ENCODE results near the gene SEC22B.
"Not testable (repeated sequence)": the region's sequence is repeated elsewhere in the genome, so short reads cannot be mapped to it uniquely, and the experiment has no call there.

Gene SEC22B

DNA sequence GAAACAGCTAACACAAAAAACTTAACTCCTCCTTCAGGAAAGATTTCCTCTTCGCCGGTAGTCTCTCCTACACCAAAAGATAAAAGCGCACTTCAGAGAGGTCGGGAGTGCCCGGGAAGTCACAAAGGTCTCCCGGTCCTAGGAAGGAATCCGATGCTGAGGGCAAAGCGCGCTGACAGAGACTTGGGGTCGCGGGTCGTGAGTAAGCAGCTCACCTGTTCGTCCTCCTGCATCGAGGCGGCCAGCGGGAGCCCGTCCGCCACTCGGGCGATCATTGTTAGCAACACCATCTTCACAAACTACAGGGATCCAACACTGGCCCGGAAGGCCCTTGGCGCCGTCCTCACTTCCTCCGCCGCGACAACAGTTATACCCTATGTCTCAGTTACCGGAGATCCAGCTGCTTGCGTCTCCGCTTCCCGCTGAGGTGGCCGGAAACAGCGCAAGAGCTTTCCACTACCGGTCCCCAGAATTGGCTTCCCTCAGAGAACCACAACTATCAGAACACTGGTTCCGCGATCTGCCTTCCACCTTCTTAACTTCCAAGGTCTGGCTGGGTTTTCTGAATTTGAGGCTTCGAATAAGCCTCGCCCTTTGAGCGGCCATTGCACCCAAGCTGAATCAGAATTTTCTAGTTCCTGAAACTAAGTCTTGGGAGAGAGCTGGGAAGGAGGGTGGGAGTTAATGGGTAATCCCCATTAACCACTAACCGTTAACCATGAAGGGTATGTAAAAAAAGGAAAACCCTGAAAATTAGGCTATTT lies at the start of gene SEC22B:
Gene SEC22B (minus strand): TSS at position 429 of the 764 bp plus-strand sequence. CDS start 139 bp downstream, at position 290.
- DNase-seq: peak; percentile 83 to 94

DNA sequence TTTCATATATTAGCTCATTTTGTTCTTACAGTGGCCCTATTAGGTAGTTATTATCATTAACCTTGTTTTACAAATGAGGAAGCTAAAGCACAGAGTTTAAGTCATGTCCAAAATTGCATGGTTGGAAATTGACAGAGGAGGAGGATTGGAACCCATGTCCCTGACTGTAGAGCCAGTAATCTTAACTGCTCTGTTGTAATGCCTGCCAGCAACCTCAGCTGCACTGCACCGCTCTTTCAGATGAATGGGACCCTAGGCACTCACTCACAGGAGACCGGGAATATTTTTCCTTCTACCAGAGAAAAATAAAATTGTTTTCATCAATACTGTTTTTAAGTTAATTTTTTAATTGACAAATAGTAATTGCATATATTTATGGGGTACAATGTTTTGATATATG lies 41.6 kb upstream of the SEC22B start:
- not testable (repeated sequence) for DNase-seq

DNA sequence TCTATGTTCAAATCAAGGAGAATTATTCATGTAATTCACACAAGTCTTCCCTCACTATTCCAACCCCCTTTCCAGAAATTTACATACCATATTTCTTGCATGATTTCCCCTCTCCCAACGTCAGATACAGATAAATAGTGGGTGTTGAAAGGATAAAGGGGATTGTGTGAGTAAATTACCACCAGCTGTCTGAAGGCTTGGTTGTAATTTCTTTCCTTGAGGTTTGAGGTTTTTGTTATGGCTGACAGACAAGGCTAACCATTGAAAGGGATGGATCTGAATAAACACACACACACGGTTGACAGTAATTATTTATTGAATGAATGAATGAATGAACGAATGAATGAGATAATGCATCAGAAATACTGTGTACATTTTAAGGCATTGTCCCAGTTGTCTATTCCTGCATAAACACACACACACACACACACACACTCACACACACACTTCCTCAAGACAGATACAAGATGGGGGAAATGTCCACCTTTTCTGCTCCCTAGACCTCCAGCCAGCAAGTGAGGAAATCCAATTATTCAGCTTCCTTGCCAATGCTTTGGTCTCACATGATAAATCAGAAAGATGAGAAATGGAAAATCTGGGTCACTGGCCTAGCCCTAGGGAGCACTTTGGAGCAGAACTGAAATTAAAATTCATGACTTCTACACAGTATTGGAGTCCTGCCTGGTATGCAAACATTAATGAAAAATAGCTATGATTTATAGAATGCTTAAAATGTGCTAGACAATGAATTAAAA lies 41.0 kb upstream of the SEC22B start:
- not testable (repeated sequence) for DNase-seq

DNA sequence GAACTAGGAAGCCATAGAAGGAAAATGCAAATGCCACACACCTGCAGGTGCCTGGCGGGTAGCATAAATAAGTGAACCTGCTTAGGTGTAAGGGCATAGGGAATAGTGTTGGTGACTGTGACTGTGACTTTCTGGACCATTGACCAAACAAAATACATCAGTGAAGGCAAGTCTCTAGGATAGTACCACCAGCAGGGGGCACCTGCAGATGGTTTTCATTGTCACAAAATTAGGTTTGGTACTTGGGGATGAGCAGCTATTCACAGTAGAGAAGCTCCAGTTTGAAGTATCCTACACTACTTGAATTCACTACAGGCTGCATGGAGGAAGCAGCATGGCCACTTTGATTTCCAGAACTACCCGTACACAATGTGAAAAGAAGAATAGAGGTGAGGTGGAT lies 37.3 kb upstream of the SEC22B start:
- DNase-seq: not testable (repeated sequence)

DNA sequence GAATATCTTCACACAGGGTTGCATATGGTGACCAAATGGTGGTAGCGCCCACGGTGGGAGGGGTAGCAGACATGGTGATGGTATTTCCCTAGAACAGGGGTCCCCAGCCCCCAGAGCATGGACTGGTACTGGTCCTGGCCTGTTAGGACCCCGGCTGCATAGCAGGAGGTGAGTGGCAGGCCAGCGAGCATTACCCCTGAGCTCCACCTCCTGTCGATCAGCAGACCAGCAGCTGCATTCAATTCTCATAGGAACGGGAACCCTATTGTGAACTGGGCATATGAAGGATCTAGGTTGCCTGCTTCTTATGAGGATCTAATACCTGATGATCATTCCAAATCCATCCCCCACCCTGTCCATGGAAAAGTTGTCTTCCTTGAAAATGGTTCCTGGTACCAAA lies 34.4 kb upstream of the SEC22B start:
- DNase-seq: not testable (repeated sequence)

DNA sequence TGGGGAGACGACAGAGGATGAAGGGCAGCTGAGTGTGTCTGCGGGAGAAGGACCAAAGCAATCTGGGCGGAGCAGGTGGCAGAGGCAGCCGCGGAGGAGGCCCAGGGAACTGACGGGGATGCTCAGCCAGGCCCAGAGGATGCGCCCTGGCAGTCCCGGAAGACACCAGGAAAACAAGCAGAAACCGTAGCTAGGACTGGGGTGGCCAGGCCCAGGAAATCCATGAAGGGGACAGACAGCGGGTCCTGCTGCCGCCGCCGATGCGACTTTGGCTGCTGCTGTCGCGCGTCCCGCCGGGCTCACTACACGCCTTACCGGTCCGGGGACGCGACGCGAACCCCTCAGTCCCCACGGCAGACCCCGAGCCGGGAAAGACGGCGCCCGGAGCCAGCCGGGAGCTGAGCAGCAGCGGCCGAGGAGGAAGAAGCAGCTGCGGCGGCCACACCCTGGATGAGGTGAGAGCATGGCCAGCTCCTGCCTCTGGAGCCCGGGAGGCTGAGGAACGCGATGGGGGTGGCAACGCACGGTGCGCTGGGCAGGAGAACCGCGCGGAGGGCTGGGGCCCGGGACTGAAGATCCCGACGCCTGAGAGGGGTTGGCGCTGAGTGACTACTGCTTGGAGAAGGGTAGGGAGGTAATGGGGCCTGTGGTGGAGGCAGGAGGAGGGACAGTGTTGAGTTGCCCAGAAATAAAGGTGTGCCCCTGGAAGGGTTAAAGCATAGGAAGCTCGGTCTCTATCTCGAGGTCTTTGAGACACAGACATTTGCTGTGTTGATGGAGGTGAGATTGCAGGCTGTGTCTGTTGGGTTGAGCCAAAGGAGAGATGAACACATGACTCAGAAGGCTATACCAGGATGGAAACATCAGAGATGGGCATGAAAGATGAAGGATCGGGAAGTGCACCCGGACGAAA lies 20.8 kb upstream of the SEC22B start:
- DNase-seq: not testable (repeated sequence)

DNA sequence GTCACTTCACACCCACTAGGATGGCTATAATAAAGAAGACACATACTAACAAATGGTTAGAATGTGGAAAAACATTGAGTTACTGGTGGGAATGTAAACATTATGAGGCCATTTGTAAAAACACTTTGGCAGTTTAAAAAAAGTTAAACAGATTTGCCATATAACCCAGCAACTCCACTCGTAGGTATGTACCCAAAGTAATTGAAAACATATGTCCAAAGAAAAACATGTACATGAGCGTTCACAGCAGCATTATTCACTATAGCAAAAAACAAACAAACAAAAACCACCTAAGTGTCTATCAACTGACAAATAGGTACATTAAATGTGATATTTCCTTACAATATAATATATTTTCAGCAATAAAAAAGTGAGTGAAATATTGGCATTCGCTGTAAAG lies 12.3 kb upstream of the SEC22B start:
- not testable (repeated sequence) for DNase-seq

DNA sequence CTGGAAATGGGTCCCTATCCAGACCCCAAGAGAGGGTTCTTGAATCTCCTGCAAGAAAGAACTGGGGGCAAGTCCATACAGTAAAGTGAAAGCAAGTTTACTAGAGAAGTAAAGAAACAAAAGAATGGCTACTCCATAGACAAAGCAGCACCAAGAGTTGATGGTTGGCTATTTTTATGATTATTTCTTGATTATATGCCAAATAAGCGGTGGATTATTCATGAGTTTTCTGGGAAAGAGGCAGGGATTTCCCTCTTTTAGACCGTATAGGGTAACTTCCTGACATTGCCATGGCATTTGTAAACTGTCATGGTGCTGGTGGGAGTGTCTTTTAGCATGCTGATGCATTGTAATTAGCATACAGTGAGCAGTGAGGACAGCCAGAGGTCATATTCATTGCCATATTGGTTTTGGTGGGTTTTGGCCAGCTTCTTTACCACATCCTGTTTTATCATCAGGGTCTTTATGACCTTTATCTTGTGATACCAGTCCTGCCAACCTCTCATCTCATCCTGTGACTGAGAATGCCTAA lies 5.9 kb upstream of the SEC22B start:
- DNase-seq: not testable (repeated sequence)

DNA sequence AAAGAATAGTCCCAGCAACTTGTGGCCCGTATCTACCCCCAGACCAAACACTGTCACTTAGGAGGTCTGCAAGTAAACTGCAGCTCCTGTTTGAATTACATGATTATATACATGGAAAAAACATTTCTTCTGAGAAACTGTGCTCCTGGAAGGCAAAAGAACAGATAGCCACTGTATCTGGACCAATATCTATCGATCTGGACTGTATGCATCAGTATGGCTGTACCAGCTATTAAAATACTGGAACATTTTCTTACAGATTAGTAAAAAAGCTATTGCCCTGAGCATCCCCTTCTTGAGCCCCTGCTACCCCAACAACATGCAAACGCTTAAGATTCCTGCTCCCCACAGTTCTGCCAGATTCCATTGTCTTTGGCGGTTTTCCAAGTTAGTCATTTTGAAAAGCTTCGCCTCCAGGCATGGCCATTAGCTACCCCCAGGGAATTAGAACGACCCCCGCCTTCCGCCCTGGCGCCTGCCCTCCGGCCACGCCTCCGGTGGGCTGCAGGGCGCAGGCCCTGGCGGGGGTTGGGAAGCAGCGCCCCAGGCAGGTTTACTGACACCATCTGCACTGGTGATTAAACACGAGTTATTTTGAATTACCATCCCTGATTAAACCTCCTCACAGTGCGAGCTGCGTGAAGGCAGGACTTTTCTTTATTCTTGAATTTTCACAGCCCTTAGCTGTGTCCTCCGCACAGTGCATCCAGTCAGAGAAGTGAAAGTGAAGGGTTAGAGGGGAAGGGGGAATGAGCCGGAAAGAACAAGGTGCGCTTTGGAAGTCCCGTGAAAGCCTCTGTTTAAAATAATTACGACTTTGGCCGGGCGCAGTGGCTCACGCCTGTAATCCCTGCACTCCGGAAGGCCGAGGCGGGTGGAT lies 3.7 kb upstream of the SEC22B start:
- peak; percentile 35 for DNase-seq

DNA sequence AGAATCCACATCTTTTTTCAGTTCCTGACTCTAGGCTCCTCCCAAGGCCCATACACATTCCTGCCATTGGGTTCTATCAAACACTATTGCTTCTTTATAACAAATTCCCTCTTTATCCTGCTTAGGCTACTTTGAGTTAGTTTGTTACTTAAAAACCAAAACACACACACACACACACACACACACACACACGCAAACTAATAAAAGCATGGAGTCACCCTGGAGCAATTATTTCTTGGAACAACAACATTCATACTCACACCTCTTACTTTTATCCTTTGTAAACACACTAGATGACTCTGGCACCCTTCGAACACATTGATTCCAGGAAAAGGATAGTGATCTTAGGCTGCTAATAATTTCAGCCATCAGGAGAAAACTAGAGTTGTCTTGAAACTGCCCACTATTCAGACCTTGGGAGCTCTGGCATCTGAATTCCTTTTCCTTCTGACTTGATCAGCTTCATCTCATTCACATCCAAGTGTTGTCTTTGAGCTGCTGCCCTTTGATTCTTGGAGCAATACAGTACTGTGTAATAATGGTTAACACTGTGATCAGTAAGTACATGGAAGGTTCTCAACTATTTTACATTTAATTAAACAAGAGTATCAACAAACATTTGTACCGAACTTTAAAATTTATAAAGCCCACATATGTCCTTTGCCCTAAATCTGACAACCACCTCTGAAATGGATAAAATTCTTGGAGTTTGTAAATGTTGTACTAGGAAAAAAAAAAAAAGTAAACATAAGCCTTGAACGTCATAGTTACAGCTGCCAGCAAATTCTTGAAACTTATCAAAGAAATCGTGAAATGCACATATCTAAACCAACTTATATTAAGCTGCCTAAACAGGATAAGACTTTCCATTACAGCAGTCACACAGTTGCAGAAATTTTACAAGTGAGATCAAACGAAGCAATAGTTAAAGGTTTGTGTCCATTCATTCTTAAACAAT lies 2.8 kb upstream of the SEC22B start:
- DNase-seq: no peak

DNA sequence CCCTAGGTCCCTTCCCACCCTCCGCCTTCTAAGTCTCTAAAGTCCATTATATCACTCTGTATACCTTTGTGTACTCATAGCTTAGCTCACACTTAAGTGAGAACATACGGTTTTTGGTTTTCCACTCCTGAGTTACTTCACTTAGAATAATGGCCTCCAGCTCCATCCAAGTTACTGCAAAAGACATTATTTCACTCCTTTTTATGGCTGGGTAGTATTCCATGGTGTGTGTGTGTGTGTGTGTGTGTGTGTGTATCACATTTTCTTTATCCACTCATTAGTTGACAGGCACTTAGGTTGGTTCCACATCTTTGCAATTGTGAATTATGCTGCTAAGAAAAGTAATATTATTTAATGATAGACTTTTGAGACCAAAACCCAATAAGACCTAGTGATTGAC lies 1.7 kb upstream of the SEC22B start:
- DNase-seq: not testable (repeated sequence)

DNA sequence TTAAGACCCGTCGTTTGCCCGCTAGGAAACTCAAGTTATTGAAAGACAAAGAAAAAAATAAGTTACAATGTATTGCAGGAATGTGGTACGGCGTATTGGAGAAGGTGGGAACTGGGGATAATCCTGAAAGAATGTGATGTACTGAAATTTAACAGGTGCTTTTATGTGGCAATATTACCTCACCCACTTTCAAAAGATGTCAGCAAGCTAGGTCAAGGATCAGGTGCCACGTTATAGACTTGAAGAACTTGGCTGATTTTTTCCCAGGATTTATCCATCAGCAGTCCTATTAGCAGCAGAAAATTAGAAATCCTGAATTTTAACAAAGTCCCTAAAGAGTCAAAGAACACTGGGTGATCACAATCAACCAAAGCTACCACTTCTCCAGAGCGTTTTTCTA lies 632 bp downstream of the SEC22B start:
- not testable (repeated sequence) for DNase-seq

DNA sequence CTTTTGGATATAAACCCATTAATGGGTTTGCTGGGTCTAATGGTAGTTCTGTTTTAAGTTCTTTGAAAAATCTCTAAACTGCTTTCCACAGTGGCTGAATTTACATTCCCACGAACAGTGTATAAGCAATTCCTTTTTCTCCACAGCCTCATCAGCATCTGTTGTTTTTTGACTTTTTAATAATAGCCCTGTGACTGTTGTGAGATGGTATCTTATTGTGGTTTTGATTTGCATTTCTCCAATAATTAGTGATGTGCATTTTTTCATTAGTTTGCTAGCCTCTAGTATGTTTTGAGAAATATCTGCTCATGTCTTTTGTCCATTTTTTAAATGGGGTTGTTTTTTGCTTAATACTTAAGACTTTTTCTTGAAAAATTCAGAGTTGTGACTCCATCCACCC lies 11.6 kb downstream of the SEC22B start:
- DNase-seq: not testable (repeated sequence)

DNA sequence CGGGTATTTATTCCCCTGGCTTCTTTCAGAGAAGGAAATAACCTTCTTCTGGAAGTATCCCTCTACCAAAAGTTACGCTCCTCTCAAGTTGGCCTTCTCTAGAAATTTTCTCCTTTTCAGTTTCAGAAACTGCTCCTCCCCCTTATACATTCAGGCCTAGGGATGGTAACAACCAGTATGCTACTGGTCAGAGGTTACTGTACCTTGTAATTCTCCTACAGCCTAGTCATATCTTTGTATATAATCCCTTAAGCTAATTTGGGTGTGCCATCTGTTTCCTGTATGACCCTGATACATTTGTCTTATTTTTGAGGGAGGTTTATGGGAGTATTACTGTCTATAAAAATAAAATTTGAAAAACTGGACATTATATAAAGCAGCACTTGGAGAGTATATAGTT lies 14.3 kb downstream of the SEC22B start:
- not testable (repeated sequence) for DNase-seq

DNA sequence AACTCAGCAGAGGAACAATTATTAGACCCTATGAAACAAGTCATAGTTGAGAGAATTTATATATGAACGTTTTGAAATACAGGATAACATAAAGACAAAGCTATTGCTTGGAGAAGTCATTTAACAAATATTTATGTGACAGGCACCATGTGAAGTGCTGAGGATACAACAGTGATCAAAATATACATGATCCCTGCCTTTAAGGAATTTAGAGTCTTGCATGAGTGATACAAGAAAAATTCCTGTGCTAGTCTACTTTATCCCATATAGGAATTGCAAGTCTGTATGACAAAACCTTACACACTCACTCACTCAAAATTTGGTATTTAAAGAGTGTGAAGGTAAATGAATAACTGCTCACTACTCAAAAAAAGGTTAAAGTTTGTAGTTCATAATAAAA lies 17.8 kb downstream of the SEC22B start:
- DNase-seq: not testable (repeated sequence)

DNA sequence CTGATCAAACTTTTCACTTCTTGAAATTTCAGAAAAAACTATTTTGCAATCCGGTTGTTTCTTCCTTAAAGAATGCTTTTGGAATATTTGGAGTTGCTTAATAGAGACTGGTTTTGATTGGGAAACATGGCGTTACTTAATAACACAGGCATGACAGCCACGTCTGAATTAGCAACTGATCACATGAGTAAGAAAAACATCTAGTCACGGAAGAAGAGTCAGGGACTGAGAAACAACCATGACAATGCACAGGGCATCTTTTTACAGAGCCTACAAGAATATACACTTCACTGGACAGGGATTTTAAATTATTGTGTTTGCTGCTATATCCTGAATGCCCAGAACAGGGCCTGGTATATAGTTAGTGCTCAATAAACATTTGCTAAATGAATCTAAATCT lies 18.2 kb downstream of the SEC22B start:
- not testable (repeated sequence) for DNase-seq

DNA sequence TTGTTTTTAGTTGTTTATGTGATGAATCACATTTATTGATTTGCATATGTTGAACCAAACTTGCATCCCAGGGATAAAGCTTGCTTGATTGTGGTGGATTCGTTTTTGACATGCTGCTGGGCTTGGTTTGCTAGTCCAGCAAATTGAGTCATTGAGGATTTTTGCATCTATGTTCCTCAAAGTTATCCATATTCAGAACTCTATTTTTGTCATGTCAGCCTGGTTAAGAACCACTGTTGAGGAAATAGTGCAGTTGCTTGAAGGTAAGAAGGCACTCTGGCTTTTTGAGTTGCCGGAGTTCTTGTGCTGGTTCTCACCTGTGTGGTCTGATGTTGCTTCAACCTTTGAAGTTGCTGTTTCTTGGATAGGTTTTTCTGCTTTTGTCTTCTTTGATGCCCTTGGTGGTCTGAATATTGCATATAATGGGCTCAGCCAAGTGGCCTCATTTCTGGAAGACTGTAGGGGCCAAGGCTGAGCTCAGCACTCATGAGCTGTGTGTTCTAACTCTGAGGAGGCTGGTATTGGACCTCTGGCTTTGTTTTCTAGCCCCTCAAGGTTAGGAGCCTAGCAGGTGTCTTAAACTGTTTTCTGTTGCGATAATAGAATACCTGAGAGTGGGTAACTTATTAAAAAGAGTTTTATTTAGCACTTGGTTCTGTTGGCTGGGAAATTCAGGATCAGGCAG lies 26.0 kb downstream of the SEC22B start:
- DNase-seq: not testable (repeated sequence)

DNA sequence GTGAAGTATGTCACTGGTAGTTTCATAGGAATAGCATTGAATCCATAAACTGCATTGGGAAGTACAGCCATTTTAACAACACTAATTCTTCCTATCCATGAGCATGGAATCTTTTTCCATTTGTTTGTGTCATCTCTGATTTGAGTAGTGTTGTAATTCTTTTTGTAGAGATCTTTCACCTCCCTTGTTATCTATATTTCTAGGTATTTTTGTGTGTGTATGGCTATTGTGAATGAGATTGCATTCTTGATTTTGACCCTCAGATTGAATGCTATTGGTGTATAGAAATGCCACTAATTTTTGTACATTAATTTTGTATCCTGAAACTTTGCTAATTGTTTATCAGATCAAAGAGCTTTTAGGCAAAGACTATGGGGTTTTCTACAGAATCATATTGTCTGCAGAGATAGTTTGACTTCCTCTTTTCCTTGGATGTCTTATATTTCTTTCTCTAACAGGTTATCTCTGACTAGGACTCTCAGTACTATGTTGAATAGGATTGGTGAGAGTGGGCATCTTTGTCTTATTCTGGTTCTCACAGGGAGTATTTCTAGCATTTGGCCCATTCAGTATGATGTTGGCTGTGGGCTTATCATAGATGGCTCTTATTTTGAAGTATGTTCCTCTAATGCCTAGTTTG lies 26.8 kb downstream of the SEC22B start:
- DNase-seq: not testable (repeated sequence)

DNA sequence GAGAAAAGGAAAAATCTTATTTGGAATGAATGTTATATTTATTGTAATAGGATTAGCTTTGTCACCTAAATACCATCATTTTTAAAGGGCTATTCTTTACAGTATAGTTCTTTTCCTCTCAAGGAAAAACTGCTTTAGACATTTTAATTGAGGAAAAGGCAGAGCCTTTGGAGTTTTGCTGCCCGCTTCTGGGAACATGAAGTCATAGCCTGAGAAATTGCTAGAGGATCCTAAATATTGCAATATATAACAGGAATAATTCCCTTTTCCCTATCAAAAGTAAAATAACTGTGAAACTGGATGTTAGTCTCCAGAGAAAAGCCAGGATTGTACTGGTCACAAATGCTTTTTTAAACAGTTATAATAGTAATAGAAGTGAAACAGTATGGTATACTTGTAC lies 30.5 kb downstream of the SEC22B start:
- DNase-seq: not testable (repeated sequence)
